Prostate gland (tissue), 1 donor: ENCODE results near the gene GPR157.

Experiments used
- POLR2A ChIP-seq: fragments of 450-650 bp; IDR thresholded peaks from one replicate; pipeline ENCODE4 v1.6.1; 2016; ENCODE audit warnings: antibody characterized with exemption, mild to moderate bottlenecking
- POLR2AphosphoS5 ChIP-seq: sonication (generic); formaldehyde crosslinking; IDR thresholded peaks from one replicate; pipeline ENCODE4 v1.6.1; 2017; ENCODE audit warnings: antibody characterized with exemption

DNA sequence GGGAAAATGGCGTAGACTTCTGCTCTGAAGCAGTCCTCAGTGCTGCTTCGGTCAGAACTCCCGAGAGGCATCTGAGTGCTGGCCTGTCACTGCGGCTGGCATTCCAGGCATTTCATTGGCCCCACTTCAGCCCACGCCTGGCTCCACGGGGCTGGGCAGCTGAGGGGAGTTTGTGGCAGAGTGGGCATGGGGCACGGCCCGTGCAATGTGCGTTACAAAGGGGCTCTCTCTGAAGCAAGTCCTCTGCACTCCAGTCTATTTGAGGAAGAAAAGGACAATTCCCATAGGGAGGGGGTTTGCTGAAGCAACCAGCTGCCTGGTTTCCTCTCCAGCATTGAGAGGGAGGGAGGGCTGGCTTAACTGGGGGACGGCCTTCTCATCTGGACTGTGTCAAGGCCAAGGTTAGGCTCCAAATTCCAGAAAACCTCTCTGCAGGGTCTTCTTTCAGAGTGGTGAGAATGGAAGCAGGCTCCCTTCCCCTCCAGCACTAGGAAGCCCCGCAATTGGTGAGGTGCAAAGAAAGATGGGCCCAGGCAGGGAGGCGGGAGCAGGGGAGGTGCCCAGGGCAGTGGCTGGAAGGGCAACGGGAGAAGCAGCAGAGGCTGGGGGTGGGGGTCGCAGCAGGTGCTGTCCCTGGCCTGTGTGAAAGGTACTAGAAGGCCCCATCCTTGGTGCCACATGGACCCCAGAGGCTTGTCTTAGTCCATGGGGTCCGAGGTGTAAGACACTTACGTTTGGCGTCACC lies 21.1 kb upstream of the GPR157 start:
- no peak for TF ChIP-seq POLR2AphosphoS5
- no peak for TF ChIP-seq POLR2A
